ENCODE data around the gene LMF1.

Gene LMF1

GRCh38 chr16:927931-928330 is 42.9 kb downstream of the LMF1 start:
- no peak for DNase-seq

DNA sequence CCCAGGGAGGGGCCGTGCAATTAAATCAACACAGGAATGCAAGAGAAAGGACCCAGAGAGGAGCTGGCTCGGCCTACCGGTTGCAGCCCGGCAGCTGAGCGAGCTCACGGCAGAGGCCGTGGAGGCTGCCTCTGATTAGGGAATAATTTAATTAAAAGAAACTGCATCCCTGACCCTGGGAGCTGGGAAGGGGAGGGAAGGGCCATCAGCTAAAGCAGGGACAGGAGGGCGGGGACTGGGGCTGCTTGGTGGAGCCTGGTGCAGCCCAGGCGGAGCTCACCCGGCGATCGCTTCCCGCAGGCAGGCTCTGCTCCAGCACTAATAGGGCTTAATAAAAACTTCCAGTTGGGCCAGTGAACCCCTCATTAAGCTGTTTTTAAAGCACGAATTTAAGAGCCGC is 43.4 kb downstream of the LMF1 start:
- DNase-seq = peak; percentile 69

- no peak for DNase-seq
Observed at GRCh38 chr16:926715-927114, 44.1 kb downstream of the LMF1 start.

GRCh38 chr16:924806-925205 is 46.0 kb downstream of the LMF1 start:
- no peak for DNase-seq

- DNase-seq = no peak
Observed at GRCh38 chr16:924063-924462, 46.7 kb downstream of the LMF1 start.

DNA sequence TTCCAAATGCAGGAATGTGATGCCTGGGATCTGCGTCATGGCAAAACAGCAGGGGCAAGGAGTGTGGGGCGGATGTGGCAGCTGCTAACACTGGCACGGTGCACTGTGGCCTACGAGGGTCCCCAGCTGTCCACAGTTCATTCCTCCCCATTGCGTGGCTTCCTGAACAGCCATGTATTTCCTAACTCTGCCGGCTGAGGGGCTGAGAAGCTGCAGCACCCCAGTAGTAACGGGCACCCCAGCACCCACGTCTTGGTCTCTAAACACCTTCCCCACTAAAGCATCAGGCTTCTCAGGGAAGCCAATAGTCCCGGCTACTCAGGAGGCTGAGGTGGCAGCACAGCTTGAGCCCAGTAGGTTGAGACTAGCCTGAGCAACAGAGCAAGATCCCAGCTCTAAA is 47.6 kb downstream of the LMF1 start:
- DNase-seq = no peak

- no peak for DNase-seq
Observed at GRCh38 chr16:922051-922450, 48.7 kb downstream of the LMF1 start.

- no peak for DNase-seq
Observed at GRCh38 chr16:921321-921905, 49.4 kb downstream of the LMF1 start.

DNA sequence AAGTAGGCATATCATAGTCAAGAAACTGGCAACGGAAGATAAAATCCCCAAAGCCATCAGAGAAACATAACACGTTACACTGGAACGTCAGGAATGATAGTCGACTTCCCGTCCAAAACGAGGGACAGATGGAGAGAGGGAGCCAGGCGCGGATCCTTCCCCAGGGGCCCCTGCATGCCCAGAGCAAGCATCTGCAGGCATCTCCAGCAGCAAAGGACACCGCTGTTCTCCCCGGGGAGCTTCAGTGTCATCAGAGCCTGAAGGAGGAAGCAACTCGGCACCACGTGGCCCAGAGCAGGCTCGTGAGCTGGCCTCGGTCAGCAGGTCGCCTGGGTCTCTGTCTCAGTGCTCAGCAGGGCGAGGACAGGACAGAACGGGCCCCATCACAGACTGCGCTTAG is 50.1 kb downstream of the LMF1 start:
- peak; percentile 67 for DNase-seq

DNA sequence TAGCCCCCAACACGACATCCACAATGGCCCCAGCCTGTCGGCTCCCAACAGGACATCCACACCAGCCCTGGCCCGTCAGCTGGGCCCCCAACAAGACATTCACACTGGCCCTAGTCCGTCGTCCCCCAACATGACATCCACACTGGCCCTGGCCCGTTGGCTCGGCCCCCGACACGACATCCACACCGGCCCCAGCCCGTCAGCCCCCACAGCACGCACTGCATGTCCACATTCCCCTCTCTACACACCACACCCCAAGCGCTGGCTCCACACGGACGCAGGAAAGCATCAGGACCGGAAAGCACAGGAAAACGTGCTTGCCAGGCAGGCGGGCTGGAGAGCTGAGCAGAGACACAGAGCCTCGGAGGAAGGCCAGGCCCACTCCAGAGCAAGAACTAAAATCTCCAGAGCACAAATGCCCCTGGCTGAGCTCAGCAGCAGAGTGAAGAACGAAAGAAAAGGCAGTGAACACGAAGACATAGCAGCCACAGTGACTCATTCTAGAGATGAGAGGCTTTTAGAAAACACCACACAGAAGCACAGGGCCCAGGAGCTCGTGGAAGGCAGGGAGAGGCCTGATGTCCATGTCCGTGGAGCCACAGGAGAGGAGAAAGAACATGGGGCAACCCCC is 50.6 kb downstream of the LMF1 start:
- DNase-seq = no peak

- DNase-seq = no peak
Observed at GRCh38 chr16:919658-920050, 51.1 kb downstream of the LMF1 start.

DNA sequence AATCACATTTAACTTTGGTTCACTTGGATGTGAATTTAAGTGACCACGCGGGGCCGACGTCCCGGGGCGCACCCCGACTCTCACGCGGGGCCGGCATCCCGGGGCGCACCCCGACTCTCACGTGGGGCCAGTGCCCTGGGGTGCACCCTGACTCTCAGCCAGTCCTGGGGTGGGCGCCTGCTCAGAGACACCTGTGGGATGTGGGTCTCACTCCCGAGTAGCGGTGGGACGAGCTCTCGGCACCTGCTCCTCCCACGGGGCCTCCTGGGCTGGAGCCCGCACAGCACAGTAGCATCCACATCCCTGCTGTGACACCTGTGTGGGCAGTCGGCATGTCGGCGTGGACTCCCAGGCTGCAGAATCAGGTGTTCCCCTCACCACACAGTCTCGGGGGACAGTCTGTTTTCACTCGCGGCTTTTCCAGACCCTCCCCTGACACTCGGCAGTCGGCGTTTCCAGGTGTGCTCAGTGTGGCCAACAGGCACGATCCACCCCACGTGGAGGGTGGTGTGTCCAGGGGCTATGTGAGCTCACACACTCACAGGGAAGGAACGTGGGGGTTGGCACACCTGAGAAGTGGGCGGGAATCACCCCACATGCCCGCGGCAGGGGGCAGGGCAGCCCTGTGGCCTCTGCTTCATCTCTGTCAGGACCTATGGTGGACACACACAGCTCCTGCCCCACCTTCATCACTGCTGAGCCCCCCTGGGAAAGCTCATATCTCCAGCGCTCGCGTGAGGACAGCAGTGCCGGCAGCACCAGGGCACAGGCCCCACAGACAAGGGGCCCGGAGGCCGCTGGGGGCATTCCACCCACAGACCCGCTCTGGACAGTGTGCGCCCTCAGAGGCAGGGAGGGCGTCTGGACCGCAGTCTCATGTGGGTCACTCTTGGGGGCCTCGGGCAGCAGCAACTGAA is 51.8 kb downstream of the LMF1 start:
- no peak for DNase-seq

GRCh38 chr16:918068-918467 is 52.7 kb downstream of the LMF1 start:
- DNase-seq = no peak

GRCh38 chr16:917591-918061 is 53.2 kb downstream of the LMF1 start:
- DNase-seq = no peak

GRCh38 chr16:916035-916799 is 54.6 kb downstream of the LMF1 start:
- no peak for DNase-seq

DNA sequence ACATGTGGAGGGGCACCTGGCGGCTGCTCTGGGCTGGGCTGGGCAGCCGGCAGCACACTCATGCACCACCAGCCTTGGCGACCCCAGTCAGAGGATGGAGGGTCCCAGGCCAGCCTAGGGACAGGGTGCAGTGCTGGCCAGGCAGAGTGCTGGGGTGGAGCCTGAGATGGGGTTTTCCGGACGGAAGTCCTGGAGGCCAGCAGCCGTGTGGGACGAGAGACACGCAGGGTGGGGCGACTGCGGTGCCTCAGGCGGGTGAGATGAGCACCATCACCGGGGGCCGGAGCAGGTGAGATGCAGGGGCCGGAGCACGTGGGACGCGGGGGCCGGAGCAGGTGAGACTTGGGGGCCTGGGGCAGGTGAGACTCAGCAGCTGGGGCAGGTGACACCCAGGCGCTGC is 55.2 kb downstream of the LMF1 start:
- no peak for DNase-seq

DNA sequence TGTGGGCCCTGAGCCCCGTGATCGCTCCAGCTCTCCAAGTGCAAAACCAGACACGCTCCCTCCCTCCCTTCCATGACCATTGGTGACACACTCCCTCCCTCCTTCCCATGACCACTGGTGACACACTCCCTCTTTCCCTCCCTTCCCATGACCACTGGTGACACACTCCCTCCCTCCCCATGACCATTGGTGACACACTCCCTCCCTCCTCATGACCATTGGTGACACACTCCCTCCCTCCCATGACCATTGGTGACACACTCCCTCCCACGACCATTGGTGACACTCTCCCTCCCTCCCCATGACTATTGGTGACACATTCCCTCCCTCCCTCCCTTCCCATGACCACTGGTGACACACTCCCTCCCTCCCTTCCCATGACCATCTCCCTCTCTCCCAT is 56.3 kb downstream of the LMF1 start:
- peak; percentile 69 for DNase-seq

DNA sequence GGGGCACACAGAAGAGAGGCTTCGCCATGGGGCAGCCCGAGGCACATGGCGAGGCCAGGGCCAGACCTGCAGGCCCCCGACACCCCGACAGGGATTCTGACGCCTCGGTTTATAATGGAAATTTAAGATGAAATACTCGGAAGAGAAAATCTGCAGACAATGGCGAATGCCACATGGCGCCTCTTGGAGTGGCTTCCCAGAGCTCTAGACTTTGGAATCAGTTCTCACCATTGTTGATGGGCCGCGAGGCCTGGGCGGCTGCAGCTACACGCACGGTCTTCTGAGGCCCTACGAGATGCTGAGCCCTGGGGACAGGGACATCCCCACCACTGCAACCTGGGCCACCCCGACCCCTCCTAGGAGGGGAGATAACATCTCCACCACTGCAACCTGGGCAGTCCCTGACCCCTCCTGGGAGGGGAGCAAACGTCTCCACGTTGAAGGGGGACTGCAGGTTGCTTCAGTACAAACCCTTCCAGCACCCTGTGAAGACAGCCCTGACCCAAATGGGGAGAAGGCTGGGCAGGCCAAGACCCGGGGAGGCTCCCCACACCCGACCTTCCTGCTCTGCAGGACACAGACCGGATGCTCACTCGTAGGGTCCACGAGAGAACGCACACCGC is 56.9 kb downstream of the LMF1 start:
- DNase-seq = no peak

- peak; percentile 75 for DNase-seq
Observed at GRCh38 chr16:912684-913613, 57.8 kb downstream of the LMF1 start.

DNA sequence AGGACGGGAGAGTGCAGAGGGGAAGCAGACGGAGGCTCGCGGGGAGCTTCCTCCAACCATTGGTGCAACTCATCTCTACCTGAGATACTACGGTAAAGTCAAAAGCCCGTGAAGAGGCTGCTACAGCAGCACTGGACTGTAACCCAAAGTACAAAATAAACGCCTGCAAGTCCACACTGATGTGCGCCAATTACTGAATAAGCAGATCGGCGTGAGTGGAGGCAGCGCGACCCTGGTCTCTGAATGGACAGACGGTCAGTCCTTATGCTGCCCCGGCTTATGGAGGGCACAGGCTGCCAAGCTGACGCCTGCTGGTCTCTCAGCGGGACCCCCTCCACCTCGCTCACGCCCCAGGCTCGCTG is 58.5 kb downstream of the LMF1 start:
- no peak for DNase-seq

DNA sequence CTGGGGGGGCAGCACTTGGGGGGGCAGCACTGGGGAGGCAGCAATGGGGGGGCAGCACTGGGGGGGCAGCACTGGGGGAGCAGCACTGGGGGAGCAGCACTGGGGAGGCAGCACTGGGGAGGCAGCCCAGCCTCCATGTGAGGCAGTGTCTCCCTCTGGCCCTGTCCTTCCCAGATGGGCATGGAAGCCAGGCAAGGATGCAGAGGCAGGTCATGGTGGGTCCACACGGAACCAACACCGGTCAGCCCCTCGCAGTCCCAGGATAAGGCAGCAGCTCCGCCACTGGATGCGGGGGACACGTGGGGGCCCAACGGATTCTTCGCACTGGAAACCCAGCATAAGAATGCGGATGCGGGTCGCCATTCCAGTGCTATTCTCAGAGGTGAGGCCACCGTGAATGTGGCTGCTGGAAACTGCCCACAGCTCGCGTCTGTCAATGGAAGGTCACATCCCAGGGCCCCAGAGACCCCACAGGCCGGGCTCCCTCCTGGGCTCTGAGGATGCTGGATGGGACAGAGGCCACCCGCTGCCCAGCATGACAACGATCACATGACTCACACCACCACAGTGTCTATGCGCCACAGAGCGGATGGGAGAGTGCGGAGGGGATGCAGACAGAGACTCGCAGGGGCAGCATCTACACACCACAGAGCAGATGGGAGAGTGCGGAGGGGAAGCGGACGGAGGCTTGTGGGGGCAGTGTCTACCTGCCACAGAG is 59.0 kb downstream of the LMF1 start:
- DNase-seq = no peak
